ENCODE measurements around the gene CEP57L1. TPM values are rescaled to one million over a fixed set of nuclear protein-coding genes. Genes with fewer than 3 reads are reported as not detected.
"Not testable (repeated sequence)": the region's sequence is repeated elsewhere in the genome, so short reads cannot be mapped to it uniquely, and the experiment has no call there.

Gene CEP57L1
- total RNA-seq, 1 donor from 2014 or later: 59.7 TPM

- peak; percentile 84 for DNase-seq (ENCODE audit: low spot score)
Observed at GRCh38 chr6:109073344-109074132, 21.8 kb upstream of the CEP57L1 start.

- DNase-seq (ENCODE audit: low spot score): no peak
Observed at GRCh38 chr6:109074133-109074415, 21.2 kb upstream of the CEP57L1 start.

GRCh38 chr6:109075934-109076333, 19.4 kb upstream of the CEP57L1 start:
- DNase-seq (ENCODE audit: low spot score): no peak

GRCh38 chr6:109076377-109076776, 18.9 kb upstream of the CEP57L1 start:
- no peak for DNase-seq (ENCODE audit: low spot score)

- peak; percentile 80 for DNase-seq (ENCODE audit: low spot score)
Observed at GRCh38 chr6:109079981-109080380, 15.3 kb upstream of the CEP57L1 start.

- DNase-seq (ENCODE audit: low spot score): no peak
Observed at GRCh38 chr6:109081026-109081425, 14.3 kb upstream of the CEP57L1 start.

GRCh38 chr6:109081516-109082187, 13.7 kb upstream of the CEP57L1 start:
- no peak for DNase-seq (ENCODE audit: low spot score)

- DNase-seq (ENCODE audit: low spot score): no peak
Observed at GRCh38 chr6:109082188-109082577, 13.1 kb upstream of the CEP57L1 start.

GRCh38 chr6:109083657-109084056, 11.7 kb upstream of the CEP57L1 start:
- no peak for DNase-seq (ENCODE audit: low spot score)

GRCh38 chr6:109084146-109084545, 11.2 kb upstream of the CEP57L1 start:
- not testable (repeated sequence) for DNase-seq (ENCODE audit: low spot score)

GRCh38 chr6:109087661-109088264, 7.5 kb upstream of the CEP57L1 start:
- DNase-seq (ENCODE audit: low spot score): no peak

- no peak for DNase-seq (ENCODE audit: low spot score)
Observed at GRCh38 chr6:109088995-109089394, 6.3 kb upstream of the CEP57L1 start.

- no peak for DNase-seq (ENCODE audit: low spot score)
Observed at GRCh38 chr6:109091314-109092024, 3.8 kb upstream of the CEP57L1 start.

- no peak for DNase-seq (ENCODE audit: low spot score)
Observed at GRCh38 chr6:109092074-109092473, 3.2 kb upstream of the CEP57L1 start.

GRCh38 chr6:109093732-109094415, 1.4 kb upstream of the CEP57L1 start:
- DNase-seq (ENCODE audit: low spot score): peak; percentile 36

- peak; percentile 95 for DNase-seq (ENCODE audit: low spot score)
Observed at GRCh38 chr6:109094416-109095035, 781 bp upstream of the CEP57L1 start, which contains the start of gene SESN1. Gene SESN1, minus strand, starts transcription at chr6:109094846. Its CDS starts 773 bp downstream, at chr6:109094073.

- DNase-seq (ENCODE audit: low spot score): no peak
Observed at GRCh38 chr6:109095835-109096084, 453 bp downstream of the CEP57L1 start.

- no peak for DNase-seq (ENCODE audit: low spot score)
Observed at GRCh38 chr6:109096208-109096607, 901 bp downstream of the CEP57L1 start.

GRCh38 chr6:109097661-109098060, 2.4 kb downstream of the CEP57L1 start:
- DNase-seq (ENCODE audit: low spot score): no peak

GRCh38 chr6:109102762-109103161, 7.5 kb downstream of the CEP57L1 start:
- DNase-seq (ENCODE audit: low spot score): no peak

GRCh38 chr6:109103942-109104341, 8.6 kb downstream of the CEP57L1 start:
- no peak for DNase-seq (ENCODE audit: low spot score)

Measured in umbilical cord (tissue), 2 donors.